ENCODE data around the gene ISCA2. TPM values are rescaled to one million over a fixed set of nuclear protein-coding genes. Genes with fewer than 3 reads are reported as not detected.

The ISCA2 gene
- total RNA-seq, 4 donors from 2014 or later, result 4.1 to 32.4 (median 20.6) TPM

- Histone ChIP-seq H3K4me3 (no peak overlapping the region), H3K4me1 (no peaks in the 10 kb centered on the region), H3K36me3 (no peaks in the 10 kb centered on the region), H3K27me3 (no peaks in the 10 kb centered on the region), H3K27ac (no peak overlapping the region), H3K9me3 (no peaks in the 10 kb centered on the region)
- in situ Hi-C loops (cut with MboI; ENCODE audit: low pct_ligation_motif_present in 1 of 4, low pct_unique_long_range_greater_than_20kb in 1 of 4, low sequenced_read_pairs in 3 of 4) (no loop called here), intact Hi-C loops (cut with DNase I; ENCODE audit: low total_unique reads) (loop anchor here (5.0 kb wide), 1 partner anchor 102 kb away; no protein-coding TSS in a partner anchor)
- DNase-seq, result no peak
- WGBS, 2 donors (ENCODE audit: low coverage in 1 of 2), result 83% methylated on average over 20 of the region's 20 CpGs; no CpG with 5 or more reads in 1 of the 2 donors
- TF ChIP-seq POLR2AphosphoS5 (IDR thresholded peaks at IDR 0.05) (no peak), POLR2A (IDR thresholded peaks at IDR 0.05) (no peak), EP300 (IDR thresholded peaks at IDR 0.05; ENCODE audit: low read depth) (no peak), CTCF (IDR thresholded peaks at IDR 0.05) (no peak)
Measured at GRCh38 chr14:74504874-74505720, 11.5 kb downstream of the ISCA2 start.

GRCh38 chr14:74505831-74506230 is 12.3 kb downstream of the ISCA2 start:
- Histone ChIP-seq H3K4me3 (no peak overlapping the region), H3K27me3 (no peaks in the 10 kb centered on the region), H3K9me3 (no peaks in the 10 kb centered on the region), H3K27ac (no peak overlapping the region), H3K36me3 (no peaks in the 10 kb centered on the region), H3K4me1 (no peaks in the 10 kb centered on the region)
- WGBS, 2 donors (ENCODE audit: low coverage in 1 of 2), result 81% methylated on average over 16 of the region's 17 CpGs; no CpG with 5 or more reads in 1 of the 2 donors
- no peak for DNase-seq
- in situ Hi-C loops (cut with MboI; ENCODE audit: low pct_ligation_motif_present in 1 of 4, low pct_unique_long_range_greater_than_20kb in 1 of 4, low sequenced_read_pairs in 3 of 4), result no loop called here
- intact Hi-C loops (cut with DNase I; ENCODE audit: low total_unique reads), result no loop called here
- TF ChIP-seq POLR2A (IDR thresholded peaks at IDR 0.05) (no peak), CTCF (IDR thresholded peaks at IDR 0.05) (no peak)

GRCh38 chr14:74506411-74506851 is 12.9 kb downstream of the ISCA2 start:
- in situ Hi-C loops (cut with MboI; ENCODE audit: low pct_ligation_motif_present in 1 of 4, low pct_unique_long_range_greater_than_20kb in 1 of 4, low sequenced_read_pairs in 3 of 4) (no loop called here), intact Hi-C loops (cut with DNase I; ENCODE audit: low total_unique reads) (no loop called here)
- H3K4me1 ChIP-seq, result no peaks in the 10 kb centered on the region
- H3K36me3 ChIP-seq, result no peaks in the 10 kb centered on the region
- TF ChIP-seq POLR2A (IDR thresholded peaks at IDR 0.05) (no peak), EP300 (IDR thresholded peaks at IDR 0.05; ENCODE audit: low read depth) (no peak), CTCF (IDR thresholded peaks at IDR 0.05) (no peak), POLR2AphosphoS5 (IDR thresholded peaks at IDR 0.05) (no peak)
- 80 to 81% methylated on average over 4 to 13 of the region's 13 CpGs for WGBS, 2 donors (ENCODE audit: low coverage in 1 of 2)
- no peaks in the 10 kb centered on the region for H3K27me3 ChIP-seq
- DNase-seq, result no peak
- H3K27ac ChIP-seq, result no peak overlapping the region
- H3K4me3 ChIP-seq, result no peak overlapping the region
- H3K9me3 ChIP-seq, result no peaks in the 10 kb centered on the region

GRCh38 chr14:74507085-74507484 is 13.5 kb downstream of the ISCA2 start:
- no peak for TF ChIP-seq EP300 (IDR thresholded peaks at IDR 0.05; ENCODE audit: low read depth)
- no peak for DNase-seq
- in situ Hi-C loops (cut with MboI; ENCODE audit: low pct_ligation_motif_present in 1 of 4, low pct_unique_long_range_greater_than_20kb in 1 of 4, low sequenced_read_pairs in 3 of 4) (no loop called here), intact Hi-C loops (cut with DNase I; ENCODE audit: low total_unique reads) (no loop called here)
- Histone ChIP-seq H3K4me1 (no peaks in the 10 kb centered on the region), H3K36me3 (no peaks in the 10 kb centered on the region), H3K27ac (no peak overlapping the region), H3K9me3 (no peaks in the 10 kb centered on the region), H3K27me3 (no peaks in the 10 kb centered on the region), H3K4me3 (no peak overlapping the region)
- WGBS, 2 donors (ENCODE audit: low coverage in 1 of 2), result 83% methylated on average over 2 to 8 of the region's 8 CpGs
